Measurements from ENCODE around the gene GTF2B.
"Not testable (repeated sequence)": the region's sequence is repeated elsewhere in the genome, so short reads cannot be mapped to it uniquely, and the experiment has no call there.

Gene GTF2B

GRCh38 chr1:88897070-88897730 lies 5.8 kb upstream of the GTF2B start:
- no peak for ATAC-seq
- peaks cover 4% of the 10 kb centered on the region for H3K4me1 Mint-ChIP-seq

GRCh38 chr1:88892357-88892877 lies 1.1 kb upstream of the GTF2B start:
- no peak for DNase-seq
- Mint-ChIP-seq H3K27ac (peak overlapping the region; percentile 89), H3K4me1 (peaks cover 42% of the 10 kb centered on the region), H3K36me3 (ENCODE audit: low read depth) (peaks cover 4% of the 10 kb centered on the region), H3K27me3 (no peaks in the 10 kb centered on the region), H3K9me3 (no peaks in the 10 kb centered on the region), H3K4me3 (peak overlapping the region; percentile 97)
- no peak for ATAC-seq

More at GRCh38 chr1:88897070-88897730, 5.8 kb upstream of the GTF2B start:
- Mint-ChIP-seq H3K36me3 (ENCODE audit: low read depth) (no peaks in the 10 kb centered on the region), H3K9me3 (no peaks in the 10 kb centered on the region), H3K27ac (no peak overlapping the region), H3K4me3 (no peak overlapping the region), H3K27me3 (no peaks in the 10 kb centered on the region)
- no peak for DNase-seq

- Mint-ChIP-seq H3K9me3 (no peaks in the 10 kb centered on the region), H3K27ac (peak overlapping the region; percentile 89), H3K4me1 (peaks cover 45% of the 10 kb centered on the region), H3K4me3 (peak overlapping the region; percentile 97), H3K36me3 (ENCODE audit: low read depth) (peaks cover 7% of the 10 kb centered on the region), H3K27me3 (no peaks in the 10 kb centered on the region)
- DNase-seq (no peak), ATAC-seq (peak; percentile 3)
Observed at GRCh38 chr1:88891951-88892340, 579 bp upstream of the GTF2B start.

GRCh38 chr1:88890791-88891317 lies 513 bp downstream of the GTF2B start:
- Mint-ChIP-seq H3K27ac (peak overlapping the region; percentile 89), H3K9me3 (no peaks in the 10 kb centered on the region), H3K4me1 (peaks cover 45% of the 10 kb centered on the region), H3K4me3 (peak overlapping the region; percentile 97), H3K27me3 (no peaks in the 10 kb centered on the region), H3K36me3 (ENCODE audit: low read depth) (peaks cover 7% of the 10 kb centered on the region)
- ATAC-seq (peak; percentile 44), DNase-seq (peak; percentile 21)

DNA sequence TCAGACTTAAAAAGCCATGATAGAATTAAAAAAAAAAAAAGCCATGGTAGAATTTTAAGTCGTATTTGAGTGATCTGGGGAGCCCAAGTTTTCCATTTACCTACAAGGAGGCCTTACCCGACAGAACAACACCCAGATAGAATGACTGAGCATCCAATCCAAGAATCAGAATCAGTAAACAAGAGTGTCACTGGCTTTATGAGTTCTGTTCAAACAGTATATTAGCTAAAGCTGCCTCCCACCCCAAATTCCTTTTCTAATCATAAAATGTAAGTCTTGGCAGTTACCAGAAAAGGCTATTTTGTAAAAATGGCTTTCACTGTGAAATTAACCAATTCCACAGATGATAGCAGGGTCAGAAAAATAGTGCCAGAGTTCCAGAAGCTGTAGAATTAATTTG lies 1.2 kb downstream of the GTF2B start:
- H3K9me3 Mint-ChIP-seq, result no peaks in the 10 kb centered on the region
- peaks cover 7% of the 10 kb centered on the region for H3K36me3 Mint-ChIP-seq (ENCODE audit: low read depth)
- ATAC-seq (no peak), DNase-seq (no peak)
- peak overlapping the region; percentile 89 for H3K27ac Mint-ChIP-seq
- H3K4me1 Mint-ChIP-seq, result peaks cover 45% of the 10 kb centered on the region
- no peaks in the 10 kb centered on the region for H3K27me3 Mint-ChIP-seq
- peak overlapping the region; percentile 97 for H3K4me3 Mint-ChIP-seq

GRCh38 chr1:88888750-88889149 lies 2.6 kb downstream of the GTF2B start:
- Mint-ChIP-seq H3K9me3 (no peaks in the 10 kb centered on the region), H3K4me3 (peak overlapping the region; percentile 48), H3K27me3 (no peaks in the 10 kb centered on the region), H3K27ac (peak overlapping the region; percentile 7), H3K4me1 (peaks cover 50% of the 10 kb centered on the region), H3K36me3 (ENCODE audit: low read depth) (peaks cover 13% of the 10 kb centered on the region)
- no peak for ATAC-seq
- no peak for DNase-seq

DNA sequence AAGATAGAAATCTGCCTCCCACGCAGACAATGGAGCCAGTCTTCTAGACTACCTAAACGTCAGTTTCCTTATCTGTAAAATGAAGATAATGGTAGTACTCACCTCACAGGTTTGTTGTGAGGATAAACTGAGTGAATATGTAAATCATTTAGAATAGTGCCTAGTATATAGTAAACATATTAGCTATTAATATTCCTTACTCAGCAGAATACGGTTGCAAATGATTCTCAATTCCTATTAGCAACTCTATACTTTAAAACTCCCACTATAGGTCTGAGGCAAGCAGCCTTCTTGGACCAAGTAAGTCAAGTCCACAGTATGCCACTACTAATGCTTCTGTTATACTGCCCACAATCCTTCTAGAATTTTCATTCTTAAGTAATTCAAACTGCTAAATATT lies 5.4 kb downstream of the GTF2B start:
- Mint-ChIP-seq H3K9me3 (no peaks in the 10 kb centered on the region), H3K27me3 (no peaks in the 10 kb centered on the region), H3K4me3 (no peak overlapping the region), H3K27ac (no peak overlapping the region), H3K4me1 (peaks cover 58% of the 10 kb centered on the region), H3K36me3 (ENCODE audit: low read depth) (peaks cover 22% of the 10 kb centered on the region)
- DNase-seq, result no peak
- no peak for ATAC-seq

DNA sequence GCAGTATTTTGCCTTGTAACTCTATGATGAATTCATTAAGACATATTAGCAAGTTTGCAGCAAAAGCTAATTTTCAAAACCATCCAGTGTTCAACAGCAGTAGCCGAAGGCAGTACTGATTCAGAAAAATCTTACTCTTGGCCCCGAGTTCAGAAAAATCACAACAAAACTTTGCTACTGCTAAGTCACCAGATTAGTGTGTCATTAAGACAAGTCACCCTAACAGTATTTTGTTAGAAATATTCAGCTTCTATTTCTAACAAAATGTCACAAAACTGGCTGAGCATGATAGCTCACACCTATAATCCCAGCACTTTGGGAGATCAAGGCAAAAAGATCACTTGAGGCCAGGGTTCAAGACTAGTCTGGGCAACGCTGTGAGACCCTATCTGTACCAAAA lies 8.2 kb downstream of the GTF2B start:
- ATAC-seq (no peak), DNase-seq (no peak)
- H3K27ac Mint-ChIP-seq, result peak overlapping the region; percentile 61
- peaks cover 38% of the 10 kb centered on the region for H3K4me1 Mint-ChIP-seq
- no peaks in the 10 kb centered on the region for H3K27me3 Mint-ChIP-seq
- no peaks in the 10 kb centered on the region for H3K9me3 Mint-ChIP-seq
- H3K36me3 Mint-ChIP-seq (ENCODE audit: low read depth), result peaks cover 22% of the 10 kb centered on the region
- H3K4me3 Mint-ChIP-seq, result no peak overlapping the region

DNA sequence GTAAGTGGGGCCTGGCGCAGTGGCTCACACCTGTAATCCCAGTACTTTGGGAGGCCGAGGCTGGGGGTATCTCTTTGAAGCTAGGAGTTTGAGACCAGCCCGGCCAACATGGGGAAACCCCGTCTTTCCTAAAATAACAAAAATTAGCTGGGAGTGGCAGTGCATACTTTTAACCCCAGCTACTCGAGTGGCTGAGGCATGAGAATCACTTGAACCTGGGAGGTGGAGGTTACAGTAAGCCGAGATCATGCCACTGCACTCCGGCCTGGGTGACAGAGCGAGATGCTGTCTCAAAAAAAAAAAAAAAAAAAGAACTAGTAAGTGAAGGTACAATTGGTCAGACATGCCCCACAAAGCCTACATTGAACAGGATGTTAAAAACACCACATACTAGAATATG lies 10.7 kb downstream of the GTF2B start:
- H3K4me3 Mint-ChIP-seq, H3K27me3 Mint-ChIP-seq, H3K27ac Mint-ChIP-seq, ATAC-seq, DNase-seq, H3K9me3 Mint-ChIP-seq: not testable (repeated sequence)
- H3K4me1 Mint-ChIP-seq, result peaks cover 39% of the 10 kb centered on the region
- peaks cover 21% of the 10 kb centered on the region for H3K36me3 Mint-ChIP-seq (ENCODE audit: low read depth)

DNA sequence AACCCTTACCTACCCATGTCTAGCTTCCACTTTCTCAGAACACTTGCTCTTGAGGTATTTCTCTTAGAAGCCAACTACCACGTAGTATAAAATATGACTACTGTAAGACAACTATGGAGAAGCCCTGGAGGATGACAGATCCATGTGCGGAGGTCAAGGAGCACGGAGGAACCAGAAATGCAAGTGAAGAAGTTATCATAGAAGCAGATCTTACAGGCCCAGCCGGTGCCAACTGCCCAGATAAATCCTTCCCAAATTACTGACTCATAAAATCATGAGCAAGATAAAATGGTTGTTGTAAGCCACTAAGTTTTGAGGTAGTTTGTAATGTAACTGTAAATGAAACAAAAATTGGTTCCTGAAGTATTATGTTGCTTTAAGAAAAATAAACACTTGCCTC lies 12.6 kb downstream of the GTF2B start:
- DNase-seq (no peak), ATAC-seq (no peak)
- peaks cover 15% of the 10 kb centered on the region for H3K36me3 Mint-ChIP-seq (ENCODE audit: low read depth)
- H3K27me3 Mint-ChIP-seq, result no peaks in the 10 kb centered on the region
- no peak overlapping the region for H3K27ac Mint-ChIP-seq
- peaks cover 44% of the 10 kb centered on the region for H3K4me1 Mint-ChIP-seq
- H3K4me3 Mint-ChIP-seq, result no peak overlapping the region
- no peaks in the 10 kb centered on the region for H3K9me3 Mint-ChIP-seq

DNA sequence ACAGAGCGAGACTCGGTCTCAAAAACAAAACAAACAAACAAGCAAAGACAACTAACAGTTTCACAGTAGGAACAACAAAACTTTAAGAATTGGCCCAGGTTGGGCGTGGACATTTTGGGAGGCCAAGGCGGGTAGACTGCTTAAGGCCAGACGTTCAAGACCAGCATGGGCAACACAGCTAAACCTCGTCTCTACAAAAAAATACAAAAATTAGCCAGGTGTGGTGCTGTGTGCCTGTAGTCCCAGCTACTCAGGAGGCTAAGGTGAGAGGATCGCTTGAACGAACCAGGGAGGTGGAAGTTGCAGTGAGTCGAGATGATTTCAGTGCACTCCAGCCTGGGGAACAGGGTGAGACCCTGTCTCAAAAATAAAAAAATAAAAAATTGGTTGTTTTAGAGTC lies 13.5 kb downstream of the GTF2B start:
- ATAC-seq (no peak), DNase-seq (no peak)
- Mint-ChIP-seq H3K27ac (no peak overlapping the region), H3K9me3 (no peaks in the 10 kb centered on the region), H3K4me3 (no peak overlapping the region), H3K27me3 (no peaks in the 10 kb centered on the region), H3K36me3 (ENCODE audit: low read depth) (peaks cover 12% of the 10 kb centered on the region), H3K4me1 (peaks cover 37% of the 10 kb centered on the region)

DNA sequence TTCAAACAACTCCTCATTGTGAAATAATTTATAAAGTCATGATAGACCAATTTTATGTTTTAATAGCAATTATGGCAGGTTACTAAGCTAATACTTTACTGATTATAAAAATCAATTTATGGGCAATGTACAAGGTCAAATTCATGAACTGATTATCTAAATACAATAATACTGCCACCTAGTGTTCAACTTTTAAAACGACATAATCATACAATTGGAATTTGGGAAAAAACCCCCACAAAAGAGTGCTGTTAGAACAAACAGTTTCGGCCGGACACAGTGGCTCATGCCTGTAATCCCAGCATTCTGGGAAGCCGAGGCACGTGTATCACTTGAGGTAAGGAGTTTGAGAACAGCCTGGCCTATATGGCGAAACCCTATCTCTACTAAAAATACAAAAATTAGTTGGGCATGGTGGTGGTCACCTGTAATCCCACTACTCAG lies 14.0 kb downstream of the GTF2B start:
- ATAC-seq (no peak), DNase-seq (no peak)
- Mint-ChIP-seq H3K27ac (no peak overlapping the region), H3K9me3 (no peaks in the 10 kb centered on the region), H3K36me3 (ENCODE audit: low read depth) (peaks cover 7% of the 10 kb centered on the region), H3K27me3 (no peaks in the 10 kb centered on the region), H3K4me3 (no peak overlapping the region), H3K4me1 (peaks cover 34% of the 10 kb centered on the region)

- DNase-seq (no peak), ATAC-seq (no peak)
- H3K4me3 Mint-ChIP-seq, result no peak overlapping the region
- no peaks in the 10 kb centered on the region for H3K27me3 Mint-ChIP-seq
- no peak overlapping the region for H3K27ac Mint-ChIP-seq
- H3K9me3 Mint-ChIP-seq, result no peaks in the 10 kb centered on the region
- H3K36me3 Mint-ChIP-seq (ENCODE audit: low read depth), result peaks cover 4% of the 10 kb centered on the region
- peaks cover 30% of the 10 kb centered on the region for H3K4me1 Mint-ChIP-seq
Observed at GRCh38 chr1:88876573-88877365, 14.6 kb downstream of the GTF2B start.

GRCh38 chr1:88875595-88875994 lies 15.8 kb downstream of the GTF2B start:
- H3K27ac Mint-ChIP-seq, result no peak overlapping the region
- no peak for DNase-seq
- no peaks in the 10 kb centered on the region for H3K9me3 Mint-ChIP-seq
- peaks cover 31% of the 10 kb centered on the region for H3K4me1 Mint-ChIP-seq
- ATAC-seq, result no peak
- no peak overlapping the region for H3K4me3 Mint-ChIP-seq
- no peaks in the 10 kb centered on the region for H3K27me3 Mint-ChIP-seq
- peaks cover 8% of the 10 kb centered on the region for H3K36me3 Mint-ChIP-seq (ENCODE audit: low read depth)
